ENCODE results near the gene MARS1.

- TF ChIP-seq CTCF (tag by site-specific recombination; IDR thresholded peaks at IDR 0.05) (no peak), ZNF24 (tag by site-specific recombination; IDR thresholded peaks at IDR 0.05) (peak; percentile 83), ZIC2 (tag by site-specific recombination; IDR thresholded peaks at IDR 0.05) (peak; percentile 60), ZNF280C (tag by site-specific recombination; IDR thresholded peaks at IDR 0.05) (no peak), PBX3 (CRISPR knock-in tag; IDR thresholded peaks at IDR 0.05) (peak; percentile 9; the same call in 1 of the 2 replicates), ATF2 (tag by site-specific recombination; IDR thresholded peaks at IDR 0.05; ENCODE audit: low read depth) (no peak), BCL11A (tag by site-specific recombination; IDR thresholded peaks at IDR 0.05; ENCODE audit: low read depth) (peak; percentile 97), ZNF404 (tag by site-specific recombination; IDR thresholded peaks at IDR 0.05) (no peak), ZNF704 (tag by site-specific recombination; IDR thresholded peaks at IDR 0.05) (no peak), ZBTB21 (tag by site-specific recombination; IDR thresholded peaks at IDR 0.05) (0 out of 2 replicates have a peak, but pooled peaks have one; percentile 15)
Observed at GRCh38 chr12:57522011-57522886, 34.4 kb downstream of the MARS1 start, which contains the start of gene MBD6.
